Brain microvascular endothelial cell (primary cell): ENCODE data around the gene PPIAL4G.
"Not testable (repeated sequence)": the region's sequence is repeated elsewhere in the genome, so short reads cannot be mapped to it uniquely, and the experiment has no call there.

ENCODE experiments used
- DNase-seq: peaks from one replicate; pipeline ENCODE4 v3.0.0-alpha.2; 2020
- H3K27ac ChIP-seq: fragments of 250-450 bp; sonication (Bioruptor Pico); 2 replicates; pipeline ENCODE4 v1.5.1; 2020; ENCODE audit warnings: mild to moderate bottlenecking, moderate library complexity
- H3K27me3 ChIP-seq: fragments of 250-450 bp; sonication (Bioruptor Pico); replicated peaks from 2 replicates; pipeline ENCODE4 v1.5.1; 2020; ENCODE audit warnings: mild to moderate bottlenecking
- H3K36me3 ChIP-seq: fragments of 250-450 bp; sonication (Bioruptor Pico); replicated peaks from 2 replicates; pipeline ENCODE4 v1.5.1; 2020; ENCODE audit warnings: mild to moderate bottlenecking
- H3K4me3 ChIP-seq: 2 replicates; pipeline ENCODE4 v1.5.1; 2011; ENCODE audit warnings: low read depth, mild to moderate bottlenecking, control low read depth, low read length, moderate library complexity
- CTCF ChIP-seq: IDR thresholded peaks from 2 replicates; pipeline ENCODE4 v1.5.1; 2011; ENCODE audit warnings: low read depth, mild to moderate bottlenecking, moderate library complexity, low read length, control low read depth, inconsistent platforms; ENCODE audit errors: missing control alignments
- in situ Hi-C: cut with HindIII; loops from 2 replicates; pipeline ENCODE4 v1.10.0; 2017; ENCODE audit warnings: low sequenced_read_pairs, low pct_ligation_motif_present

The PPIAL4G gene

DNA sequence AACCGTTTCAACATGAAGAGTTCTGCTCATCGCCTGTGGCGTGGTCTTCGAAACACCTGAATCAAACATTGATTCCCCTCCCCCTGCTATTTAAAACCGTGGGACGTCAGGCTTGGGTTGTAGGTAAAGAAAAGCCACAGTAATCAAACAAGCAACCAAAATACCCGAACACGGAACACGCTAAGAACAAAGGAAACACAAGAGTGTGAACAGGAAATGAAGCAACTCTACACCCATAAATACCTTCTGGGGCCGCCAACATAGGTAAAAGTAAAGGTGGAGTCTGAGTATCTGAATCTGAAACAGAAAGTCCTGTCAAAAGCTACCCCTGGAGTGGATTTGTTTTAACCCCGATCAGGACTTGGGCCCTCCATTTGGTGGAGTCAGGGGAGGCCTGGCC is 24.7 kb downstream of the PPIAL4G start:
- H3K27ac ChIP-seq, DNase-seq: not testable (repeated sequence)
- H3K4me3 ChIP-seq, result peak overlapping the region; percentile 47

GRCh38 chr1:148452845-148453244 is 30.3 kb downstream of the PPIAL4G start:
- H3K36me3 ChIP-seq, H3K27me3 ChIP-seq, DNase-seq, H3K4me3 ChIP-seq, in situ Hi-C loops, H3K27ac ChIP-seq: not testable (repeated sequence)

More for the DNA sequence above, 24.7 kb downstream of the PPIAL4G start:
- H3K36me3 ChIP-seq, in situ Hi-C loops, H3K27me3 ChIP-seq: not testable (repeated sequence)

- in situ Hi-C loops, H3K27ac ChIP-seq, DNase-seq, H3K36me3 ChIP-seq, H3K4me3 ChIP-seq, H3K27me3 ChIP-seq: not testable (repeated sequence)
Measured at GRCh38 chr1:148439654-148440325, 43.3 kb downstream of the PPIAL4G start.

DNA sequence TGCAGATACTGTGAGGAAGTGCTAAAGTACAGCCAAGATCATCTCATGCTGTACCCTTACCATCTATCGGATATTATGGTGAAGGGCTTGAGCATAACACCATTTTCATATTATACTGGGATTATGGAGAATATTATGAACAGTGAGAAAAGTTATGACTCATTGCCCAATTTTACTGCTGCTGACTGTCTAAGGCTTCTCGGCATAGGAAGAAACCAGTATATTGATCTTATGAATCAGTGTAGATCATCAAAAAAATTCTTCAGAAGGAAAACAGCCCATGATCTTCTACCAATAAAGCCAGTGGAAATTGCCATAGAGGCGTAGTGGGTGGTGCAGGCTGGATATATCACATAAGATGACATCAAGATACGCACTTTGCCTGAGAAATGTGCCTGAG is 47.7 kb downstream of the PPIAL4G start:
- no peak for DNase-seq
- no peaks in the 10 kb centered on the region for H3K27me3 ChIP-seq
- no peak overlapping the region for H3K4me3 ChIP-seq
- no peaks in the 10 kb centered on the region for H3K36me3 ChIP-seq
- no peak for TF ChIP-seq CTCF
- in situ Hi-C loops, result no loop called here
- H3K27ac ChIP-seq, result no peak overlapping the region

DNA sequence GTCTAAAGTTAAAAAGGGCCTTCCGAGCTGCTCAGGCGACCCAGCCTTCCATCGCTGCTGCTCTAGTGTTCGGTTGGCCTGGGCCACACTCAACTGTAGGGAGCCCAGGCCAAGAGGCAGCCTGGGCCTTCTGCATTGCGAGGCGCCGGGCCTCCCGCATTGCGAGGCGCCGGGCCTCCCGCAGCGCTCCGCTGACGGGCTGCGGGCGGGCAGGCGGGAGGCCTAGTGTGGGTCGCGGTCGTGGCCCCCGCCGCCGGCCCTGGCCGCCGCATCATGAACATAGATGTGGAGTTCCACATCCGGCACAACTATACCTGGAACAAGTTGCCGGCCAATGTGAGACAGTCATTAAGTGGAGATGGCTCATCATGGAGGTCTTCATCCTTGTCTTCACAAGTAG is 48.3 kb downstream of the PPIAL4G start:
- DNase-seq, result no peak
- Histone ChIP-seq H3K36me3 (no peaks in the 10 kb centered on the region), H3K27ac (no peak overlapping the region), H3K27me3 (no peaks in the 10 kb centered on the region), H3K4me3 (no peak overlapping the region)
- in situ Hi-C loops, result no loop called here
- no peak for TF ChIP-seq CTCF

DNA sequence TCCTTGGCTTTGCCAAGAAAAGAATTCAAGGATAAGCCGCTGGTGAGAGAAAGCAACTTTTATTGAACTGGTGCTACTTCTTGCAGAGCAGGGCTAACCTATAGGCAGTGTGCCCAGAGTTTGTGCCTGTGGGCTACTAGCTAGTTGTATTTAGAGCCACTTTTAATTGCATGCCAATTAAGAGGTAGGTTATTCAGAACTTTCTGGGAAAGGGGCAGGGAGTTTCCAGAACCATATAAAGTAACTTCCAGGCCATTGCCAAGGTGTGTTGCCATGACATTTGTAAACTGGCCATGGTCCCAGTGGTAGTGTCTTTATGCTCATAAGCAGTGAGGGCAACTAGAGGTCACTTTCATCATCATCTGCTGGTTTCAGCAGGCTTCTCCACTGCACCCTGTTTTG is 50.2 kb downstream of the PPIAL4G start:
- H3K4me3 ChIP-seq, in situ Hi-C loops, H3K36me3 ChIP-seq, H3K27ac ChIP-seq, DNase-seq, H3K27me3 ChIP-seq: not testable (repeated sequence)
